ELR (cell line): ENCODE data around the gene TNS1.
"Not testable (repeated sequence)": the region's sequence is repeated elsewhere in the genome, so short reads cannot be mapped to it uniquely, and the experiment has no call there.

Experiments used
- DNase-seq: peaks from one replicate; pipeline ENCODE4 v3.0.0-alpha.2; 2015; ENCODE audit warnings: low read depth

Gene TNS1

DNA sequence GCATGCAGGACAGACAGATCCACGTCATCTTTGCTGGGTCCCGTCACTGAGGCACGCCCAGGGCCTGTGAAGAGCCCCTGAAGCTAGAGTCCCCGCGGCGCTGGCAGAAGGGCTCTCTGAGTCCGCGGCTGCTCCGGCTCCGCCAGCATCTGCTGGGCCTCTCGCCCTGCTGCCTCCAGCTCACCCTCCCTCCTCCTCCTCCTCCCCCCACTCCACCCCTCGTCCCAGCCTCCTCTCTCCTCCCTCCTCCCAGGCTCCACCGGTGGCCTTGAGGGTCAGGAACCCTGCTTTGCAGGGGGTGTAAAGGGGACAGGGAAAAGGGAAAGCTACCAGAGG, at the start of gene TNS1:
Gene TNS1 (minus strand): TSS at position 151 of the 336 bp plus-strand sequence. CDS start 123 bp downstream, at position 28.
- DNase-seq = no peak

DNA sequence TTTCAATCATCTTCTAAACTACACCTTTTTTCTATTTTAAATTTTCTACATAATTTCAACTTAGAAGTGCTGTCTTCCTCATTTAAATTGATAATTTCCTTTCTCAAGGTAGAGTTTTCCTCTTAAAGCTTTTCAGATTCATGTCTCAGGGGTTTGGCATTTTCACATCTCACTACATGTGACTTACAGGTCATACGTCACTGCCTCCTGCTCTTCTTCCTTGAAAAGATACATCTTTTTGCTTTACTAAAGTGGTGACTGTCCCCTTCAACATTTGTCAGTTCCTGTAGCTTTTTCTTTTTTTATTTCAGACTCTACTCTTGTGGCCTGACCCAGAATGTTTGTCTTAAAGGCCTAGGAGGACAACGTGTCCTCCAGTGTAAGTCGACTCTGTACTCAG, 49.1 kb upstream of the TNS1 start:
- DNase-seq = no peak

DNA sequence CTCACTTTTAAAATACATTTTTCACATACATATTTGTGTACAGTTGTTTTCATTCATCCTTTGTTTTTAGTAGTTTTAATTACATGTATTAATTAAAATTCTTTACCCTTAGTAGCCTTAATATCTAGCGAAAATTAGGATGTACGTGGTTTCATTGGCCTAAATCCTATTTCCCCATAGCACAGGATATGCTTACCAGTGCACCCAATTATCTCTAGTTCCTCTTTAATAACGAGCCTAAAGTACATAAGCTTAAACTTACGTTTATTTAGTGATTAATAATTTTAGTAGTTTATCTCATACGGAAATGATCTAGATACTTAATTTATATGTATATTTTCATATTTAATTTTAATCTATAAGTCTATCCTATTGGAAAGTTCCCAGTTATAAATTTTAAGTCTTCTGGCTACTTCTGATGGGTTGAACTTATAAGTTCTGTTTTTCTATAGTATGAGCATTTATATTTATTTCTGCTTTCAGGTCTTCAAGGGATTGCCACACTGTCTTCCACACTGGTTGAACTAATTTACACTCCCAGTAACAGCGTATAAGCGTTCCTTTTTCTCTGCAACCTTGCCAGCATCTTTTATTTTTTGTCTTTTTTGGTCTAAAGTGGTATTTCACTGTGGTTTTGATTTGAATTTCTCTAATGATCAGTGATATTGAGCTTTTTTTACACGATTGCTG, 44.9 kb upstream of the TNS1 start:
- no peak for DNase-seq

DNA sequence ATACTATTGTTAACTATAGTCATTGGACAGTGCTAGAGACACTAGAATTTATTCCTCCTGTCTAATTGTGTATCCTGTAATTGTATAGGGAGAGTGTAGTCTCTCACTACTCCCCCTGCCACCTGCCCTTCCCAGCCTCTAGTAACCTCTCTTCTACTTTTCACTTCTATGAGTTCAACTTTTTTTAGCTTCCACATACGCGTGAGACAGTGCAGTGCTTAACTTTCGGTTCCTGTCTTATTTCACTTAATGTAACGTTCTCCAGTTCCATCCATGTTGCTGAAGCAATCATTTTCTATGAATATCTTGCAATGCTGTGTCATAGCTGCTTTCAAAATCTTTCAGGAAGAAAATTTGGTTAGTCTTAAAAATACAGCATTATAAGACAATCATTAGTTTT, 43.4 kb upstream of the TNS1 start:
- no peak for DNase-seq

DNA sequence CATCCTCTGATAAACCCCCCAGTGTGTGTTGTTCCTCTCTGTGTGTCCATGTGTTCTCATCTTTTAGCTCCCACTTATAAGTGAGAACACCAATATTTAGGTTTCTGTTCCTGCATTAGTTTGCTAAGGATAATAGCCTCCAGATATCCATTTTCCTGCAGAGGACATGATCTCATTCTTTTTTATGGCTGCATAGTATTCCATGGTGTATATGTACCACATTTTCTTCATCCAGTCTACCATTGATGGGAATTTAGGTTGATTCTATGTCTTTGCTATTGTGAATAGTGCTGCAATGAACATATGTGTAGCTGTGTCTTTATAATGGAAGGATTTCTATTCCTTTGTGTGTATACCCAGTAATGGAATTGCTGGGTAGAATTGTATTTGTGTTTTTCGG, 41.8 kb upstream of the TNS1 start:
- not testable (repeated sequence) for DNase-seq

DNA sequence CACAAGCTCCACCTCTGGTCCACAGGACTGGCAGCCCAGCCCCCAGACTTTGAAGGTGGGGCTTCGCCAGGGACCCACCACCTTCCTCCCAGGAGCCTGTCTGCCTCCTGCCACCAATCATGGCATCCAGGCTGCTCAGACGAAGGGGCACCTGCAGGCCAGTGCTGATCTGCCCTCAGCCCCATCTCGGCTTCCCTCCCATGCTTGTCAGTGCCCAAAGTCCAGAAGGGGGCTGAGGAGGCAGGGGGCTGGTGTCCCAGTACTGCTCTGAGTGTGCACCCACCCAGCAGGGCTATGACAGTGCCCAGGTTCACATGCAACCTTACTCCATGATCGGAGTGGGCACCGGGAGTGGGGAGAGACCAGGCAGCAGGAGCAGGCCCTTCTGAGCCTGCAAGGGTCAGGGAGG, 40.9 kb upstream of the TNS1 start:
- no peak for DNase-seq

DNA sequence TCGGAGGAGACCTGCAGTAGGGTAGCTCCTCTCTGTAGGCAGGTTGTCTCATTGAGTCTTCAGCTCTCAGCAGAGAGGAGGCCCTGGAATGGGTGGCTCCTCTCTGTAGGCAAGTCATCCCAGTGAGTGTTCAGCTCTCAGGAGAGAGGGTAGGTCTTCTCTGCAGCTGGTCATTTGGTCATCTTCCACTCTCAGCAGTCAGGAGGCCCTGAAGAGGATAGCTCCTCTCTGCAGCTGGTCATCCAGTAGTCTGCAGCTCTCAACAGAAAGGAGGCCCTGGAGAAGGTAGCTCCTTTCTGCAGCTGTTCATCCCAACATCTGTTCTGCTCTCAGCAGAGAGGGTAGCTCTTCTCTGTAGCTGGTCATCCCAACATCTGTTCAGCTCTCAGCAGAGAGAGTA, 40.3 kb upstream of the TNS1 start:
- no peak for DNase-seq

DNA sequence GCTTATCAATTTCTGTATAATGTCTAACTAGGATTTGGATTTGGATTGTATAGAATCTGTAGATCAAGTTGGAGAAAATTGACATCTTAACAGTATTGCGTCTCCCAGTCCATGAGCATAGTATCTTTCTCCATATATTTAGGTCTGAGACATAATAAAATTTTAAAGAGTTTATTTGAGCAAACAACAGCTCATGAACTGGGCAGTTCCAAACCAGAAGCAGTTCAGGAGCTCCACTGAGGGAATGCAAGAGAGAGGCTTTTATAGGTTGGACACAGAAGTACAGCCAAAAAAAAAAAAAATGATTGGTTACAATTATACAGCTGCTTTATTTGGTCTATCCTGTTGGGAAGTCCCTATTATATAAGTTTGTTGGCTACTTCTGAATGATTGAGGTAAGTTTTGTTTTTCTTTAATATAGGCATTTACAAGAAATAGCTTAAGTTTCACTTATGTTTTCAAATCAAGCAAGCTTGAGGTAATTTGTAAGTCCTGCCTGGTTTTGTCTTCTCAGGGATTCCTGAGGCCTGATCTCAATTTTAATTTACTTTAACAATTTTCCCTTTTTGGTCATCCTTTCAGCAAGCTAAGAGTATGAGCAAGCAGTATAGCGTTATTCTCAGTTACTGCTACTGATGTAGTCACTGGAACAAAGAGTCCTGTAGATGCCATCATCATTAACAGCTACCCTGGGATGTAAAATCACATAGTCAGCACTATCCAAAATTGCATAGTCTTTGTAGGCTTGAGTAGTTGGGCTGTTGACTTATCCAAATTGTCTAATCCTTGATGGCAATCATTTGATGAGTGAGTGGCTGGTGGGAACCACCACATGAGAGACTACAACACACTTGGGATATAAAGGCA, 38.7 kb upstream of the TNS1 start:
- no peak for DNase-seq

DNA sequence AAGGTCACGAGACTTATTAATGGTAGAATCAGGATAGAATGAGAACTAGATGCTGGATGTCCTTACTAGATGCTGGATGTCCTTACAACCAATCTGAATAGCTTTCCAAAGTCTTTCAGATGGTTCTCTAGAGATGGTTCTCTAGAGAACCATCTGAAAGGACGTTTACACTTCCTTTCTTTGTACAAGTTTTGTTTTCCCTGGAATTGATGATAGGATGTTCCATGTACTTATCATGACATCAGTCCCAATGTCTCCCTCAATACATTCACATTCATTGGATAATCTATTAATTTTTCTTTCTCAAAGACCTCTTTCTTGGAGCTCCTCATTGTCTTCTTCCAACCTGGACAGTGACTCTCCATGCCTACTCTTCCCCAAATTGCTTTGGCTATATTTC, 38.1 kb upstream of the TNS1 start:
- no peak for DNase-seq

DNA sequence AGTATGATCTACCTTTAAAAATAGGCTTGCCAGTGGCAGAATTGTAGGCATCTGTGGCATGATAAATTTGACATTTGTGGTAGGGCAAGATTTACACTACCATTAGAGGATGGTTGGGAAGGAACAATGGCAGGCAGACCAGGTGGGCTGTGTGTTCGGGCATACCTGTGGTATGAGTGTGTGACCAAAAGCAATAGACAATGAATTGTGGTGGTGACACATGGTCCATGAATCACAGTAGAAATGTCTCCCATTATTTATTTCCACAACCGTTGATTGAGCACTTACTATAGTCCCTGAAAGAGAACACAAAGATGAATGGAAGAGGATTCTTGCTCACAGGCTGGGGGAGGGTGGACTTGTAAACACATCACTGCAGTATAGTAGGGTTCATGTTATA, 36.4 kb upstream of the TNS1 start:
- DNase-seq = peak; percentile 70

DNA sequence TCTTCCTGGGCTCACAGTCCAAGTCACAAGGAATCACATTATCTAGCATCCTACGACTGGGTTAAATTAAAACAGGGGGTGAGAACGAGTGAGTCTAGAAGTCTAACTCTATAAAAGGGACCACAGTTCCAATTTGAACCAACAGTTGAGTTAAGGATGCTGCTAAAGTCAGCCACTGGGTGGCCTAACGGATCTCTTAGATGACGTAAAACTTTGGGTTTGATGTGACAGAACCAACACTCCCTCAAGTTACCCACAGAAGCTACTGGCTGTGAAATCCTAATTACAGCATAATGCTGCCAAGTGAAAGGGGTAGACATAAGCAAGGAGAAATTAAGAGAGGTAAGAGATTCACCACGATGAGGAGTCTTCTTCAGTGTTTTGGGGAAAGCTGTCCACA, 33.6 kb upstream of the TNS1 start:
- DNase-seq = no peak

DNA sequence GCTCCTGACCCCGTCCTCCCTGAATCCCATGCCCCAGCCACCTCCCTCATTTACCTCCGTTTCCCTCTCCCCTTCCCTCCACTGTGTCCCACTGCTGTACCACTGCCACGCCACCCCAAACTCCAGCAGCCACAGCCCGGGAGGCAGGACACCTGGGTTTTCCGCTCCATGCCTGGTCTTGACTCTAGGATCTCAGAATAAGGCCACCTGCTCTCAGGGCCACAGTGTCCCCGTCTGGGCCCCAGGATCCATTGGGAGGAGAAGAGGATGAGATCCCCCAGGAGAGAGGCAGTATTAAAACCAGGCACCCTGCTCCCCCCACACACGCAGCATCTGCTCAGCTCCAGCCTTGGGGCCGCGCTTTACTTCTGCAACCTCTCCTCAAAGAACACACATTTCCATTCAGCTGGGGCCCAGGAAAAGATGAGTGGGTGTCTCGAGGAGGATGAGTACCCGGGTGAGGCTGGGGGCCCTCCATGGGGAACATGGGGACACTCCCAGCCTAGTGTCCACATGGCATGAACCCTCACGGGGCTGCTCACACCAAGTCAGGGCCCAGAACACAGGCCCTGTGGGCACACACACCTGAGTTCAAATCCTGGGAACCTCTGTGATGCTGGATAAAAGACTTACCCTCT, 32.8 kb upstream of the TNS1 start:
- no peak for DNase-seq

DNA sequence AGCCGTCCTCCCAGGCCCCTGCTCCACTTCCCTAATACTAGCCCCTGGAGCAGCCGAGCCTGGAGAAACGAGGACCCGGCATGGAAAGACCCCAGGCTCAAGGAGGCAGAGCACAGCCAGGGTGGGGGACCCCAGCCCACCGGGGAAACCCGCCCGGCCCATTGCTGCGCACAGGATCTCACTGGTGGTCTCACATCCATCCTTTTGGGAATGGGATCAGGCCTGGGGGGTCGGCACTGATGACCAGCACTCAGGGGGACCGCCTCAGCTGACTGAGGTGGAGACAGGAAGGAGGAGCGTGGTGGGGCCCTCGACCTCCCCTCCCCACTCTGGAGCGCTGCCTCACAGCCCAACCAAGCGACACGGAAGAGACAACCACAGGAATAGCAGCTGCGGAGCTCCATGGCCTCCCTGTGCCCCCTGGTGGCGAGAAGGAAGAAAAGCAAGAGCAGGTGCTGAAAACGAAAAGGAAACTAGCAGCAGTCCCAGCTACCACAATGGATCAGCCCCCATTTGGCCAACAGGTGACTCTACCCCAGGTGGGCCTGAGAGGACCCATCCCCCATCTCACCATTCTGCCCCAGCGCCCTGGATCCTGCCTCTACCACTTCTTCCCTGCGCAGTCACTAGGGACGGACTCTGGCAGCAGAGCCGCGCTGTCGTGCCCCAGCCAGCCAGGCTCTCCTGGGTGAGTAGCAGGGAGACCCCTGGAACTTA, 31.9 kb upstream of the TNS1 start:
- DNase-seq = peak; percentile 69

DNA sequence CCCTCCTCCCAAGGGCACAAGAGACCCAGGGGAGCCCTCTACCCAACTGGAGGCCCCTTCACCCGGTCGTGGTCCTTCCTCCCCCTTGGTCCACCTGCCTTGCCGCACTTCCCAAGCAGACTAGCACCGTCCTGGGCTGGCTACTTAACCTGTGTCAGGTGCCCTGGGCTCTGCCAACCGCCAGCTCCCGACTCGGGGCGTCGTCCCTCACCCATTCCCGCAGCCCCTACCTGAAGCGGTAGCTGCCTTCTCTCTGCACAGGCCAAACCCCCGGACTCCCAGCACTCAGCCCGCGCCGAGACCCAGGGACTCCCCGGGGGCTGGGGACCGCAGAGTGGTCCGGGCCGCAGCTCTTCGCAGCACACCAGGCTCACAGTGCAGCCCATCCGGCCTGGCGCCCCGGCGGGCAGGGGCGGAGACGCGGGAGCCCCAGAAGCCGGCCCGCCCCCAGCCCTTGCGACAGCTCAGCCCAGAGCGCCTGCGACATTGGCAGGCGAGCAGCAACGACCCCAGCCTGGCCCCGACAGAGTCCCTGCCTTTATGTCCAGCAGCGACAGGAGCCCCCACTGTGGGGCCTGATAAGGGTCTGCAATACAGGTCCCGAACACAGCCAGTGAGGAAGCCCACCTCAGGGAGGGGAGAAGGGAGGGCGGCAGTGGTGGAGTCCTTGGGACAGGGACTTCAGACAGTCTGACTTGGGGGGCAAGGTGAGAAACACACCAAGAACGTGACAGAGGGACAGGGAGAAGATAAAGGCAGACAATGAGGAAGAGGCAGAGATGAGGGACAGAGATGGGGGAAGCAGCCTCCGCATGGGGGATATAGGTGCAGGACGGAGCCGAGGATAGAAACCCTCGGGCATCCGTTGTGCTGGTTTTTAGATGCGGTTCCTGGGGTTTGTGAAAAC, 31.0 kb upstream of the TNS1 start:
- no peak for DNase-seq

DNA sequence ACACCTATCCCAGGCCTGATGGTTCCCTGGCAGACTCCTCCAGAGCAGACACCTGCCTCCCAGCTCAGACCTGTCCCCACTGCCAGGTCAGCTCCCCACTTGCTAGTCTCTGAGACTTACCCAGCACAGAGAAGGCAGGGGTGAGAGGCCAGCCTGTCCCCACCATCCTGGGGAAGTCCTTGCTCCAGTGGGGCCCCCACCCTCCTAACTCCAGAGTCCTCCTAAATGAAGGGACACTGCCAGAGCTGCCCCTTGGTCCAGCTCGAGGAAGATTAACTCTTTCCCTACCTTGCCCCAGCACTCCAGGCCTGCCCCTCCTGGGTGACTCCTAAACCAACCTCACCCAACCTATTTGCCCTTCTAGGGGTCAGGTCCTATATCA, 30.4 kb upstream of the TNS1 start:
- no peak for DNase-seq

DNA sequence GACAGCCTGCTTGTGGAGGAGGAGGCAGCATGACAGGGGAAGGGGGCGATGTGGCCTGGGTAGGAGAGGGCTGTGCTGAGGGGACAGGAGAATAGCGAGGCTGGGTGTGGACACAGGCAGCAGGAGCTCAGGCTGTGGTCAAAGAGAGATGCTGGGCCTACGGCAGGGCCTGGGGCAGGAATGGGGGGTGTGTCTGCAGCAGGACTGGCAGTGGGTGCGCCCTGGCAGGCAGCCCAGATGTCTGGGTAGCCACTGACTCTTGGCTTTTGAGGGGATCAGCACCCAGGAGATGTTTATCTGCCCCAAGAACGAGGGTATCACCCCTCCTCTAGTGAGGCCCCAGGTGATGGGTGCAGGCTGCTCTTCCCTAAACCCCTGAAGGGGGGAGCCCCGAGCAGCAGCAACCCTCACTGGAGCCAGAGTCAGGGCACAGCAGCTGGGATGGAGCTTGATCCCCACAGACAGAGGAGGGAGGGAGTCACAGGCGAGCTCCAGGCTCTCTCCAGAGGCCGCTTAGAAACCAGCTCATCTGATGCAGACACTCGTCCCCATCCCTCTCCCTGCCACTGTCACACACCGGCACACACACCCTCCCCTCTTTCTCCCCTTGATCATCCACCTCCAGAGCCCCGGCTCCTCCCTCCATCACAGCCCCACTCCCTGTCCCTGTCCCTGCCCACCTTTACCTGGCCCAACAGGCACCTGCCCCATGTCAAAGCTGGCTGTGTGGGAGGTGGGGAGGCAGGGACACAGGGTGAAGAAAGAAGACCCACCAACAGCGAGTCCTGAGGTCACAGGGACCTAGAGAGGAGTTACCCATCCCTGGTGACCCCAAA, 29.8 kb upstream of the TNS1 start:
- no peak for DNase-seq

DNA sequence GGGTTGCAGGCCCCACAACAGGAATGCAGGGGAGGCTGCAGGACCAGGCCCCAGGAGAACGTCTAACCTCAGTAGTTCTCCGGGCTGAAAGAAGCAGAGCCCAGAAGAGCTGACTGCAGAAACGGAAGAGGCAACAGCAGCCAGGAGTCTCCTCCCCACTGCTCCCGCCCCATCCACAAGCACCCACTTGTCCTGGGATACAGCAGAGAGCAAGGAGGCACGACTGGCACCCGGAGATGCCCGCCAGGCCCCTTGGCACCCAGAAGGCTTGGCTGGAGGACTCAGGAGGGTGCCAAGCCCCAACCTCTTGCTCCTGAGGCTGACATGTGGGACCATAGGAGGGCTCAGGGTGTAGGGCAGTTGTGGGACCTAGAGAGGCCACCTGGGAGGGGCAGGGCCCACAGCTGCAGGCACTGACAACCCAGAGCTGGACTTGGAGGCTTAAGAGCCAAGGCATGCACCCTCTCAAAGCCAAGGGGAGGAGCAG, 29.0 kb upstream of the TNS1 start:
- DNase-seq = no peak

DNA sequence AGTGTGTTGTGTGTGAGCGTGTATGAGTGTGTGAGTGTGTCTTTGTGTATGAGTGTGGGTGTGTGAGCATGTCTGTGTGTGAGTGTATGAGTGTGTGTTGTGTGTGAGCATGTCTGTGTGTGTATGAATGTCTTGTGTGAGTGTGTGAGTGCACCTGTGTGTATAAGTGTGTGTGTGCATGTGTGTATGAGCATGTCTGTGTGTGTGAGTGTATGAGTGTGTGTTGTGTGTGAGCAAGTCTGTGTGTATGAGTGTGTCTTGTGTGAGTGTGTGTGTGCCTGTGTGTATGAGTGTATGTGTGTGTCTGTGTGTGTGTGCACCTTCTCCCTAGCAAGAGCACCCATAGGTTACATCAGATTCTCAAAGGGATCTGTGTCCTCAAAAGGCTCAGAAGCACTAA, 28.5 kb upstream of the TNS1 start:
- DNase-seq = no peak

DNA sequence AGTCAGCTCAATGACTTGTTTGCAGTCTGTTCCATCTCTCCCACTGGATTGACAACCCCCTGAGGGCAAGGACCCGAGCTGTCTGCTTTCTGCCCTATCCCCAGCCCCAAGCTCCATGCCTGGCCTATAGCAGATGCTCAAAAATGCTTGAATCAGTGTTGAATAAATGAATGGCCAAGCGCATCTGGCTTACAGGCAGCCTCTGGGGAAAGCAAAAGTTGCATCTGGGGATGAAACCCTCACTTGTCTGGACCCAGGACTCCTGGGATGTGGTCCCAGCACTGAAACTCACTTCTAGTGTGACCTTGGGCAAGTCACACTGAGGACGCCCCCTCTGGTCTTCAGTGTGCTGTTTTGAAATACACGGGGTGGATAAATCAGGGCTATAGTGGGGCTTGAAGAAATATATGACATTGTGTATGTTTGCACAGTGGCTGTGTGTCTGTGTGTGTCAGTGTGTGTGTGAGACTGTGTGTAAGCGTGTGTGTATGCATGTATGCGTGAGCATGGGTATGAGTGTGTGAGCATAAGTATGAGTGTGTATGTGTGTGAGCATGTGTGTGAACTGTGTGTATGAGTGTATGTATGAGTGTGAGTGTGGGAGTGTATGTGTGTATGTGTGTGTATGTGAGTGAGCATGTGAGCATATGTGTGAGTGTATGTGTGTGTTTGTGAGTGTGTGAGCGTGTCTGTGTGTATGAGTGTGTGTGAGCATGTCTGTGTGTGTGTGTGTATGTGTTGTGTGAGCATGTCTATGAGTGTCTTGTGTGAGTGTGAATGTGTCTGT, 27.8 kb upstream of the TNS1 start:
- DNase-seq = no peak
